ENCODE data around the gene VPS13D. TPM values are rescaled to one million over a fixed set of nuclear protein-coding genes. Genes with fewer than 3 reads are reported as not detected.

The VPS13D gene
- total RNA-seq, 2 donors from 2014 or later, result 54.3 to 56.0 TPM

- Histone ChIP-seq H3K27ac (no peak overlapping the region), H3K9ac (ENCODE audit: low read depth in 2 of 2, low read length in 2 of 2) (no peak overlapping the region), H3K36me3 (peaks cover 3% of the 10 kb centered on the region), H3K27me3 (no peaks in the 10 kb centered on the region), H3K4me1 (no peaks in the 10 kb centered on the region), H3K4me3 (no peak overlapping the region), H3K9me3 (no peaks in the 10 kb centered on the region)
- DNase-seq, result no peak
- intact Hi-C loops (cut with DNase I), result no loop called here
- TF ChIP-seq, protein P1, sequence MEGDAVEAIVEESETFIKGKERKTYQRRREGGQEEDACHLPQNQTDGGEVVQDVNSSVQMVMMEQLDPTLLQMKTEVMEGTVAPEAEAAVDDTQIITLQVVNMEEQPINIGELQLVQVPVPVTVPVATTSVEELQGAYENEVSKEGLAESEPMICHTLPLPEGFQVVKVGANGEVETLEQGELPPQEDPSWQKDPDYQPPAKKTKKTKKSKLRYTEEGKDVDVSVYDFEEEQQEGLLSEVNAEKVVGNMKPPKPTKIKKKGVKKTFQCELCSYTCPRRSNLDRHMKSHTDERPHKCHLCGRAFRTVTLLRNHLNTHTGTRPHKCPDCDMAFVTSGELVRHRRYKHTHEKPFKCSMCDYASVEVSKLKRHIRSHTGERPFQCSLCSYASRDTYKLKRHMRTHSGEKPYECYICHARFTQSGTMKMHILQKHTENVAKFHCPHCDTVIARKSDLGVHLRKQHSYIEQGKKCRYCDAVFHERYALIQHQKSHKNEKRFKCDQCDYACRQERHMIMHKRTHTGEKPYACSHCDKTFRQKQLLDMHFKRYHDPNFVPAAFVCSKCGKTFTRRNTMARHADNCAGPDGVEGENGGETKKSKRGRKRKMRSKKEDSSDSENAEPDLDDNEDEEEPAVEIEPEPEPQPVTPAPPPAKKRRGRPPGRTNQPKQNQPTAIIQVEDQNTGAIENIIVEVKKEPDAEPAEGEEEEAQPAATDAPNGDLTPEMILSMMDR (IDR thresholded peaks at IDR 0.05), result no peak
Observed at GRCh38 chr1:12416101-12416500, 186.3 kb downstream of the VPS13D start.

DNA sequence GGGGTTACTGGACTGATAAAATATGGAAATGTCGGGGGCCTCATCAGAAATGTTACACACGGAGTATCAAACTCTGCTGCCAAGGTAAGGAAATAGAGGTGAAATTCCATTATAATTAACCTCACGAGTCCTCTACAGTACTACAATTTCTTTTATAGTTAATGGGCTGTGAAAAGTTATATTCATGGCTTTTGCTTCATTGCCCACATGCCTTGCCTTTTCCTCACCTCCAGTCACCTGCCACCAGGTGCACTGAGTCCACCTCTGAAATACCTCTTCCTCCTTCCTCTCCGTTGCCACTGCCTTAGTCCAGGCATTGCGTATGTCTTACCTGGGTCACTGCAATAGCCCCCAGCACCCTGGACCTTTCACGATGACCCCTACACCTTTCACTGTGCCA, 186.9 kb downstream of the VPS13D start:
- intact Hi-C loops (cut with DNase I), result no loop called here
- Histone ChIP-seq H3K9ac (ENCODE audit: low read depth in 2 of 2, low read length in 2 of 2) (no peak overlapping the region), H3K4me3 (no peak overlapping the region), H3K27ac (no peak overlapping the region), H3K9me3 (no peaks in the 10 kb centered on the region), H3K4me1 (no peaks in the 10 kb centered on the region), H3K36me3 (peaks cover 3% of the 10 kb centered on the region), H3K27me3 (no peaks in the 10 kb centered on the region)
- DNase-seq, result no peak
- TF ChIP-seq, protein P1 (IDR thresholded peaks at IDR 0.05), result no peak

- Histone ChIP-seq H3K4me1 (no peaks in the 10 kb centered on the region), H3K36me3 (peaks cover 3% of the 10 kb centered on the region), H3K4me3 (no peak overlapping the region), H3K9me3 (no peaks in the 10 kb centered on the region), H3K27me3 (no peaks in the 10 kb centered on the region), H3K27ac (no peak overlapping the region), H3K9ac (ENCODE audit: low read depth in 2 of 2, low read length in 2 of 2) (no peak overlapping the region)
- no peak for DNase-seq
- TF ChIP-seq, protein P1 (IDR thresholded peaks at IDR 0.05), result no peak
- intact Hi-C loops (cut with DNase I), result no loop called here
Observed at GRCh38 chr1:12417389-12417788, 187.6 kb downstream of the VPS13D start.

DNA sequence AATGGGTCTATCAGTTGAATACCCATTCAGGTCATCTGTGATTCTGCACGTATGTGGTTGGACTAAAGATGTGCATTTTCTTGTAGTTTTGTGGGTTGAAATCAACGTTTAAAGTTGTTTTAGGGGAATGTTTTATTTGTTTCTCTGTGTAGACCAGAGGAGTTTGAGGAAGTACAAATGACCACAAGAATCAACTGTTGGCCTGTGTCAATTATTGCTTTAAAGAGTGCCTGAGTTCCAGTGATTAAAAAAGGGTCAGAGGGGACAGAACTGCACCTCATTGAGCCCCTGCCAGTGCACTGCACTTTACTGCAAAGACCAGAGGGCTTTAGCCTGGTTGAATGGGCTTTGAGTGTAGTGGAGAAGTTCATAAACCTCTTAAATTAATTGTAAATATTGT, 190.3 kb downstream of the VPS13D start:
- DNase-seq, result no peak
- no peaks in the 10 kb centered on the region for H3K4me1 ChIP-seq
- H3K9me3 ChIP-seq, result no peaks in the 10 kb centered on the region
- H3K9ac ChIP-seq (ENCODE audit: low read depth in 2 of 2, low read length in 2 of 2), result no peak overlapping the region
- H3K27me3 ChIP-seq, result no peaks in the 10 kb centered on the region
- intact Hi-C loops (cut with DNase I), result no loop called here
- TF ChIP-seq, protein P1 (IDR thresholded peaks at IDR 0.05), result no peak
- H3K27ac ChIP-seq, result no peak overlapping the region
- H3K4me3 ChIP-seq, result no peak overlapping the region
- H3K36me3 ChIP-seq, result peaks cover 3% of the 10 kb centered on the region

- Histone ChIP-seq H3K36me3 (no peaks in the 10 kb centered on the region), H3K4me3 (no peak overlapping the region), H3K9ac (ENCODE audit: low read depth in 2 of 2, low read length in 2 of 2) (no peak overlapping the region), H3K9me3 (no peaks in the 10 kb centered on the region), H3K27ac (no peak overlapping the region), H3K27me3 (no peaks in the 10 kb centered on the region), H3K4me1 (no peaks in the 10 kb centered on the region)
- TF ChIP-seq, protein P1 (IDR thresholded peaks at IDR 0.05), result no peak
- intact Hi-C loops (cut with DNase I), result no loop called here
- no peak for DNase-seq
Observed at GRCh38 chr1:12422488-12422887, 192.7 kb downstream of the VPS13D start.

GRCh38 chr1:12424087-12424529, 194.3 kb downstream of the VPS13D start:
- intact Hi-C loops (cut with DNase I), result no loop called here
- H3K9ac ChIP-seq (ENCODE audit: low read depth in 2 of 2, low read length in 2 of 2), result no peak overlapping the region
- no peak overlapping the region for H3K4me3 ChIP-seq
- no peaks in the 10 kb centered on the region for H3K36me3 ChIP-seq
- no peaks in the 10 kb centered on the region for H3K4me1 ChIP-seq
- H3K9me3 ChIP-seq, result no peaks in the 10 kb centered on the region
- TF ChIP-seq, protein P1 (IDR thresholded peaks at IDR 0.05), result no peak
- DNase-seq, result no peak
- H3K27me3 ChIP-seq, result no peaks in the 10 kb centered on the region
- no peak overlapping the region for H3K27ac ChIP-seq

Data from colonic mucosa (tissue), 4 donors.